SIG-M5 (cell line): ENCODE results near the gene FHDC1.

Source experiments
- DNase-seq: peaks from one replicate; lab custom pipeline; 2025; lab: John Stamatoyannopoulos, UW

FHDC1 gene

GRCh38 chr4:153005899-153006381 is 69.8 kb downstream of the FHDC1 start:
- no peak for DNase-seq

- DNase-seq: no peak
Measured at GRCh38 chr4:153008578-153009199, 72.6 kb downstream of the FHDC1 start.

GRCh38 chr4:153010146-153010545 is 74.0 kb downstream of the FHDC1 start:
- DNase-seq: no peak

GRCh38 chr4:153013202-153013977 is 77.3 kb downstream of the FHDC1 start:
- no peak for DNase-seq

- DNase-seq: no peak
Measured at GRCh38 chr4:153014460-153014859, 78.3 kb downstream of the FHDC1 start.

- no peak for DNase-seq
Measured at GRCh38 chr4:153016592-153016991, 80.5 kb downstream of the FHDC1 start.

- no peak for DNase-seq
Measured at GRCh38 chr4:153018031-153018430, 81.9 kb downstream of the FHDC1 start.

GRCh38 chr4:153018684-153019083 is 82.6 kb downstream of the FHDC1 start:
- DNase-seq: no peak

- DNase-seq: no peak
Measured at GRCh38 chr4:153019906-153020305, 83.8 kb downstream of the FHDC1 start.

- DNase-seq: no peak
Measured at GRCh38 chr4:153020457-153020856, 84.3 kb downstream of the FHDC1 start.

GRCh38 chr4:153021276-153021675 is 85.2 kb downstream of the FHDC1 start:
- no peak for DNase-seq

GRCh38 chr4:153022241-153022715 is 86.2 kb downstream of the FHDC1 start:
- no peak for DNase-seq

- DNase-seq: no peak
Measured at GRCh38 chr4:153023139-153023538, 87.0 kb downstream of the FHDC1 start.

GRCh38 chr4:153023692-153024394 is 87.7 kb downstream of the FHDC1 start:
- DNase-seq: no peak

- DNase-seq: no peak
Measured at GRCh38 chr4:153024466-153024865, 88.3 kb downstream of the FHDC1 start.

GRCh38 chr4:153025406-153025805 is 89.3 kb downstream of the FHDC1 start:
- DNase-seq: no peak

GRCh38 chr4:153026591-153027346 is 90.6 kb downstream of the FHDC1 start:
- no peak for DNase-seq

GRCh38 chr4:153027866-153028265 is 91.7 kb downstream of the FHDC1 start:
- no peak for DNase-seq

- no peak for DNase-seq
Measured at GRCh38 chr4:153028535-153028934, 92.4 kb downstream of the FHDC1 start.
